ENCODE results near the gene CHD9.

The CHD9 gene

DNA sequence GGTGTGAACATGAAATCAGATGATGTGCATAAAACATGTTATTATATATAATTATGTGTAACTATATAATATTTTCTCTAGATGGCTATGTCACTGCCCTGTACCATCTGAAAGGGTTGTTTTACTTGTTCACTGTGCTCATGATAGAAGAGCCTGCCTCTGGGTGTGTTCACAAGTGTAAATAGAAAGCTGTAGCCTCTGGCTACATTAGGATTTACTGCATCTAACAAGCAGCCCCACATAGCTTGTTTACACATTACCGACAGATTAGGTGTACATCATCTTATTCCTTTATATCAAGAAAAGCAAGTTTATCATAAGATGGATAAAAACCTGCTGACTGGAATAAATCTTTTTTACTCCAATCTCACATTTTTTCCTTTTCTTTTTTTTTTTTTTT lies 46.1 kb downstream of the CHD9 start:
- no peak for TF ChIP-seq ESRRG (CRISPR knock-in tag; IDR thresholded peaks at IDR 0.05)
- TF ChIP-seq, protein P1, sequence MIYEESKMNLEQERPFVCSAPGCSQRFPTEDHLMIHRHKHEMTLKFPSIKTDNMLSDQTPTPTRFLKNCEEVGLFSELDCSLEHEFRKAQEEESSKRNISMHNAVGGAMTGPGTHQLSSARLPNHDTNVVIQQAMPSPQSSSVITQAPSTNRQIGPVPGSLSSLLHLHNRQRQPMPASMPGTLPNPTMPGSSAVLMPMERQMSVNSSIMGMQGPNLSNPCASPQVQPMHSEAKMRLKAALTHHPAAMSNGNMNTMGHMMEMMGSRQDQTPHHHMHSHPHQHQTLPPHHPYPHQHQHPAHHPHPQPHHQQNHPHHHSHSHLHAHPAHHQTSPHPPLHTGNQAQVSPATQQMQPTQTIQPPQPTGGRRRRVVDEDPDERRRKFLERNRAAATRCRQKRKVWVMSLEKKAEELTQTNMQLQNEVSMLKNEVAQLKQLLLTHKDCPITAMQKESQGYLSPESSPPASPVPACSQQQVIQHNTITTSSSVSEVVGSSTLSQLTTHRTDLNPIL (CRISPR knock-in tag; IDR thresholded peaks at IDR 0.05; ENCODE audit: low read depth): no peak
- TF ChIP-seq PATZ1 (CRISPR knock-in tag; IDR thresholded peaks at IDR 0.05; ENCODE audit: borderline replicate concordance): no peak
- TF ChIP-seq ZNF8 (CRISPR knock-in tag; IDR thresholded peaks at IDR 0.05): no peak
- no peak for TF ChIP-seq OSR1 (CRISPR knock-in tag; IDR thresholded peaks at IDR 0.05)
- TF ChIP-seq TCF4 (CRISPR knock-in tag; IDR thresholded peaks at IDR 0.05; ENCODE audit: borderline replicate concordance): no peak
- TF ChIP-seq ZNF70 (CRISPR knock-in tag; IDR thresholded peaks at IDR 0.05): no peak
- no peak for TF ChIP-seq RARB (CRISPR knock-in tag; IDR thresholded peaks at IDR 0.05)
- TF ChIP-seq, protein P2, sequence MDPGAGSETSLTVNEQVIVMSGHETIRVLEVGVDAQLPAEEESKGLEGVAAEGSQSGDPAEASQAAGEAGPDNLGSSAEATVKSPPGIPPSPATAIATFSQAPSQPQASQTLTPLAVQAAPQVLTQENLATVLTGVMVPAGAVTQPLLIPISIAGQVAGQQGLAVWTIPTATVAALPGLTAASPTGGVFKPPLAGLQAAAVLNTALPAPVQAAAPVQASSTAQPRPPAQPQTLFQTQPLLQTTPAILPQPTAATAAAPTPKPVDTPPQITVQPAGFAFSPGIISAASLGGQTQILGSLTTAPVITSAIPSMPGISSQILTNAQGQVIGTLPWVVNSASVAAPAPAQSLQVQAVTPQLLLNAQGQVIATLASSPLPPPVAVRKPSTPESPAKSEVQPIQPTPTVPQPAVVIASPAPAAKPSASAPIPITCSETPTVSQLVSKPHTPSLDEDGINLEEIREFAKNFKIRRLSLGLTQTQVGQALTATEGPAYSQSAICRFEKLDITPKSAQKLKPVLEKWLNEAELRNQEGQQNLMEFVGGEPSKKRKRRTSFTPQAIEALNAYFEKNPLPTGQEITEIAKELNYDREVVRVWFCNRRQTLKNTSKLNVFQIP (CRISPR knock-in tag; IDR thresholded peaks at IDR 0.05; ENCODE audit: borderline replicate concordance, low read depth): no peak
- TF ChIP-seq PPARA (CRISPR knock-in tag; IDR thresholded peaks at IDR 0.05; ENCODE audit: borderline replicate concordance): no peak
- no peak for TF ChIP-seq TOX (CRISPR knock-in tag; IDR thresholded peaks at IDR 0.05; ENCODE audit: borderline replicate concordance)
- no peak for TF ChIP-seq BACH2 (CRISPR knock-in tag; IDR thresholded peaks at IDR 0.05; ENCODE audit: borderline replicate concordance)
- TF ChIP-seq ZFP3 (CRISPR knock-in tag; IDR thresholded peaks at IDR 0.05): no peak
- TF ChIP-seq, protein P3, sequence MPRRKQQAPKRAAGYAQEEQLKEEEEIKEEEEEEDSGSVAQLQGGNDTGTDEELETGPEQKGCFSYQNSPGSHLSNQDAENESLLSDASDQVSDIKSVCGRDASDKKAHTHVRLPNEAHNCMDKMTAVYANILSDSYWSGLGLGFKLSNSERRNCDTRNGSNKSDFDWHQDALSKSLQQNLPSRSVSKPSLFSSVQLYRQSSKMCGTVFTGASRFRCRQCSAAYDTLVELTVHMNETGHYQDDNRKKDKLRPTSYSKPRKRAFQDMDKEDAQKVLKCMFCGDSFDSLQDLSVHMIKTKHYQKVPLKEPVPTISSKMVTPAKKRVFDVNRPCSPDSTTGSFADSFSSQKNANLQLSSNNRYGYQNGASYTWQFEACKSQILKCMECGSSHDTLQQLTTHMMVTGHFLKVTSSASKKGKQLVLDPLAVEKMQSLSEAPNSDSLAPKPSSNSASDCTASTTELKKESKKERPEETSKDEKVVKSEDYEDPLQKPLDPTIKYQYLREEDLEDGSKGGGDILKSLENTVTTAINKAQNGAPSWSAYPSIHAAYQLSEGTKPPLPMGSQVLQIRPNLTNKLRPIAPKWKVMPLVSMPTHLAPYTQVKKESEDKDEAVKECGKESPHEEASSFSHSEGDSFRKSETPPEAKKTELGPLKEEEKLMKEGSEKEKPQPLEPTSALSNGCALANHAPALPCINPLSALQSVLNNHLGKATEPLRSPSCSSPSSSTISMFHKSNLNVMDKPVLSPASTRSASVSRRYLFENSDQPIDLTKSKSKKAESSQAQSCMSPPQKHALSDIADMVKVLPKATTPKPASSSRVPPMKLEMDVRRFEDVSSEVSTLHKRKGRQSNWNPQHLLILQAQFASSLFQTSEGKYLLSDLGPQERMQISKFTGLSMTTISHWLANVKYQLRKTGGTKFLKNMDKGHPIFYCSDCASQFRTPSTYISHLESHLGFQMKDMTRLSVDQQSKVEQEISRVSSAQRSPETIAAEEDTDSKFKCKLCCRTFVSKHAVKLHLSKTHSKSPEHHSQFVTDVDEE (CRISPR knock-in tag; IDR thresholded peaks at IDR 0.05): no peak
- TF ChIP-seq ARNTL (CRISPR knock-in tag; IDR thresholded peaks at IDR 0.05; ENCODE audit: borderline replicate concordance, low read depth): no peak
- no peak for TF ChIP-seq ISL1 (CRISPR knock-in tag; IDR thresholded peaks at IDR 0.05)
- TF ChIP-seq ZC3H10 (CRISPR knock-in tag; IDR thresholded peaks at IDR 0.05): no peak
- no peak for TF ChIP-seq ZFP30 (CRISPR knock-in tag; IDR thresholded peaks at IDR 0.05)
- TF ChIP-seq, protein P4, sequence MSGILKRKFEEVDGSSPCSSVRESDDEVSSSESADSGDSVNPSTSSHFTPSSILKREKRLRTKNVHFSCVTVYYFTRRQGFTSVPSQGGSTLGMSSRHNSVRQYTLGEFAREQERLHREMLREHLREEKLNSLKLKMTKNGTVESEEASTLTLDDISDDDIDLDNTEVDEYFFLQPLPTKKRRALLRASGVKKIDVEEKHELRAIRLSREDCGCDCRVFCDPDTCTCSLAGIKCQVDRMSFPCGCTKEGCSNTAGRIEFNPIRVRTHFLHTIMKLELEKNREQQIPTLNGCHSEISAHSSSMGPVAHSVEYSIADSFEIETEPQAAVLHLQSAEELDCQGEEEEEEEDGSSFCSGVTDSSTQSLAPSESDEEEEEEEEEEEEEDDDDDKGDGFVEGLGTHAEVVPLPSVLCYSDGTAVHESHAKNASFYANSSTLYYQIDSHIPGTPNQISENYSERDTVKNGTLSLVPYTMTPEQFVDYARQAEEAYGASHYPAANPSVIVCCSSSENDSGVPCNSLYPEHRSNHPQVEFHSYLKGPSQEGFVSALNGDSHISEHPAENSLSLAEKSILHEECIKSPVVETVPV (CRISPR knock-in tag; IDR thresholded peaks at IDR 0.05): no peak
- ATAC-seq: no peak

DNA sequence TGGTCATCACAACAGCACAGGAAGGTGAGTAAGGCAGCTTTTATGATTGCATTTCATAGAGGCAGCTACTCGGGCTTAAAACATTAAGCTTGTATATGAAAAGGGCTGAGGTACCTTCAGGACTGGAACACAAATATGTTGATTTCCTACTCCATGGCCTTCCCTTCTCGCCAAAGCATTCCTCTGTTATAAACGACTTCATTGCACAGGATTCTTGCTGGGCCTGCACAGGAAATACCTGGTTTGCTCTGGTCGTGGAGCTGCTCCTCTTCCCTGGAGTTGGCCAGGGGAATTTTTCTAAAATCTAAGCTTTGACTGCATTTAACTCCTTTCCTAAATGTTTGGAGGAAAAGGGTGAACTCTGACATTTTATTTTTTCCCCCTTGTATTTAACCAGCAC lies 49.0 kb downstream of the CHD9 start:
- ATAC-seq: no peak
- TF ChIP-seq ARNTL (CRISPR knock-in tag; IDR thresholded peaks at IDR 0.05; ENCODE audit: borderline replicate concordance, low read depth): no peak
- TF ChIP-seq ZNF8 (CRISPR knock-in tag; IDR thresholded peaks at IDR 0.05): no peak
- TF ChIP-seq ZFP3 (CRISPR knock-in tag; IDR thresholded peaks at IDR 0.05): no peak
- TF ChIP-seq TCF4 (CRISPR knock-in tag; IDR thresholded peaks at IDR 0.05; ENCODE audit: borderline replicate concordance): no peak
- TF ChIP-seq ZNF70 (CRISPR knock-in tag; IDR thresholded peaks at IDR 0.05): no peak
- TF ChIP-seq RARB (CRISPR knock-in tag; IDR thresholded peaks at IDR 0.05): no peak
- TF ChIP-seq ZNF565 (CRISPR knock-in tag; conservative IDR thresholded peaks at IDR 0.05; ENCODE audit: low read depth): no peak
- TF ChIP-seq BACH2 (CRISPR knock-in tag; IDR thresholded peaks at IDR 0.05; ENCODE audit: borderline replicate concordance): no peak
- no peak for TF ChIP-seq ESRRG (CRISPR knock-in tag; IDR thresholded peaks at IDR 0.05)

- ATAC-seq: no peak
- TF ChIP-seq, protein P4 (CRISPR knock-in tag; IDR thresholded peaks at IDR 0.05): no peak
- TF ChIP-seq, protein P3 (CRISPR knock-in tag; IDR thresholded peaks at IDR 0.05): no peak
- TF ChIP-seq SNAI2 (CRISPR knock-in tag; IDR thresholded peaks at IDR 0.05) (no peak), ZNF8 (CRISPR knock-in tag; IDR thresholded peaks at IDR 0.05) (no peak), ISL1 (CRISPR knock-in tag; IDR thresholded peaks at IDR 0.05) (no peak), OSR1 (CRISPR knock-in tag; IDR thresholded peaks at IDR 0.05) (no peak), ZFP30 (CRISPR knock-in tag; IDR thresholded peaks at IDR 0.05) (no peak)
- TF ChIP-seq, protein P2 (CRISPR knock-in tag; IDR thresholded peaks at IDR 0.05; ENCODE audit: borderline replicate concordance, low read depth): no peak
These were observed 50.8 kb downstream of the CHD9 start for GRCh38 chr16:53105565-53105964.

Data from SK-N-SH treated with all-trans-retinoic acid at 6 μM for 48 hours (cell line).